A673 (cell line): ENCODE measurements around the gene KAT2A.

ENCODE experiments used
- EZH2 ChIP-seq: fragments of 200-600 bp; sonication (generic); IDR thresholded peaks from 2 replicates; pipeline ENCODE4 v1.6.1; 2017; ENCODE audit warnings: borderline replicate concordance, low read depth, mild to moderate bottlenecking, mixed read lengths, antibody characterized with exemption, low read length; ENCODE audit not compliant: poor library complexity, severe bottlenecking
- TF ChIP-seq, protein P1 (sequence below): fragments of 300-800, 200-600 bp; sonication (generic); conservative IDR thresholded peaks from 2 replicates; pipeline ENCODE4 v1.5.1; 2017; ENCODE audit warnings: low read depth, mild to moderate bottlenecking, antibody characterized with exemption, low read length, moderate library complexity, mixed read lengths

DNA sequence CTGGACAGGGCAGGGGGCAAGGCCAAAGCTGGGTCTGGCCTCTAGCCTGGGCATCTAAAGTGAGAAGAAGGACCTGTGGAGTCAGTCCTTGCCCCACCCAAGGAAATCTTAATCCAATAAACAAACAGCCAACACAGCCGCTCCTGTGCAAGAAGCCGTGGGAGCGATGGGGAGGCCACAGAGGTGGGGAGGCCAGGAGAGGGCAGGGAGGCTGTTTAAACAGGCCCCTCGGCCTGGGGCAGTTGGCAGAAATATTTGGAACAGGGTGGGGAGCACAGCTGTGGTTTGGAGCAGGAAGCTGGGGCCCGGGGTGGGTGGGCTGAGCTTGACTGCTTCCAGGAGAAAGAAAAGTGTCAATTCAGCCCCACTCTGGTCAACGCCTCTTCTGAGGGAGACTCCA is 28.2 kb downstream of the KAT2A start:
- TF ChIP-seq, protein P1, sequence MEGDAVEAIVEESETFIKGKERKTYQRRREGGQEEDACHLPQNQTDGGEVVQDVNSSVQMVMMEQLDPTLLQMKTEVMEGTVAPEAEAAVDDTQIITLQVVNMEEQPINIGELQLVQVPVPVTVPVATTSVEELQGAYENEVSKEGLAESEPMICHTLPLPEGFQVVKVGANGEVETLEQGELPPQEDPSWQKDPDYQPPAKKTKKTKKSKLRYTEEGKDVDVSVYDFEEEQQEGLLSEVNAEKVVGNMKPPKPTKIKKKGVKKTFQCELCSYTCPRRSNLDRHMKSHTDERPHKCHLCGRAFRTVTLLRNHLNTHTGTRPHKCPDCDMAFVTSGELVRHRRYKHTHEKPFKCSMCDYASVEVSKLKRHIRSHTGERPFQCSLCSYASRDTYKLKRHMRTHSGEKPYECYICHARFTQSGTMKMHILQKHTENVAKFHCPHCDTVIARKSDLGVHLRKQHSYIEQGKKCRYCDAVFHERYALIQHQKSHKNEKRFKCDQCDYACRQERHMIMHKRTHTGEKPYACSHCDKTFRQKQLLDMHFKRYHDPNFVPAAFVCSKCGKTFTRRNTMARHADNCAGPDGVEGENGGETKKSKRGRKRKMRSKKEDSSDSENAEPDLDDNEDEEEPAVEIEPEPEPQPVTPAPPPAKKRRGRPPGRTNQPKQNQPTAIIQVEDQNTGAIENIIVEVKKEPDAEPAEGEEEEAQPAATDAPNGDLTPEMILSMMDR, result no peak
- TF ChIP-seq EZH2, result no peak
